GM12878 (cell line): ENCODE results near the gene COL1A1. TPM values are rescaled to one million over a fixed set of nuclear protein-coding genes. Genes with fewer than 3 reads are reported as not detected.
A peak's percentile ranks its signal among the peaks of the same experiment; 100 is the strongest.

Experiments used
- ATAC-seq: fragments of 200-7000 bp; cut with Tn5 transposase; 3 replicates; pipeline ENCODE4 v1.9.1; 2020; ENCODE audit warnings: mild to moderate bottlenecking, moderate library complexity
- BruUV-seq: library from RNA; stranded (reverse); fragments of 400-500 nt; replicated peaks from 2 replicates; lab custom pipeline; 2021; lab: Mats Ljungman, UMichigan
- CTCF ChIA-PET: fragments of 300-600 bp; sonication (Branson Sonifier 250); formaldehyde crosslinking; extraction: SDS; loops from one replicate; lab custom pipeline; 2021; ENCODE audit warnings: inconsistent platforms; lab: Yijun Ruan, JAX
- POLR2A ChIA-PET: fragments of 350-600 bp; formaldehyde crosslinking; extraction: SDS; loops from one replicate; lab custom pipeline; 2021; ENCODE audit warnings: inconsistent platforms; lab: Charles Lee
- RAD21 ChIA-PET: fragments of 300-600 bp; sonication (Branson Sonifier 250); formaldehyde crosslinking; loops from one replicate; lab custom pipeline; 2023; ENCODE audit warnings: antibody characterized with exemption; ENCODE audit not compliant: unreplicated experiment; lab: Charles Lee
- SMC1A ChIA-PET: fragments of 300-600 bp; sonication (Branson Sonifier 250); formaldehyde crosslinking; loops from one replicate; lab custom pipeline; 2023; ENCODE audit not compliant: unreplicated experiment, uncharacterized antibody; lab: Charles Lee
- DNase-seq: peaks from one replicate; pipeline ENCODE4 v3.0.0-alpha.2; 2011; ENCODE audit warnings: low read depth, low spot score
- FAIRE-seq: peaks from 3 replicates; lab custom pipeline; 2011; peaks lifted over from hg19 to GRCh38; lab: Jason Lieb, UNC
- H2AFZ ChIP-seq: 2 replicates; pipeline ENCODE4 v1.6.0; 2011; ENCODE audit warnings: low read depth, low read length, control low read depth; ENCODE audit not compliant: control insufficient read depth
- H3K27ac ChIP-seq: 2 replicates; pipeline ENCODE4 v1.5.1; 2011; ENCODE audit warnings: control low read depth; ENCODE audit not compliant: control insufficient read depth, insufficient read depth
- H3K27me3 ChIP-seq, 2 experiments: replicated peaks in 1 of 2; 2 replicates each; pipeline versions ENCODE4 v1.6.0 to v1.6.1; 2011; ENCODE audit warnings: low read length in 1 of 2; ENCODE audit not compliant: control insufficient read depth in 2 of 2, insufficient read depth in 2 of 2
- H3K36me3 ChIP-seq, 2 experiments: 2 replicates each; pipeline ENCODE4 v1.5.1; 2011; ENCODE audit warnings: low read length in 1 of 2; ENCODE audit not compliant: control insufficient read depth in 2 of 2, insufficient read depth in 2 of 2
- H3K4me1 ChIP-seq: 2 replicates; pipeline ENCODE4 v1.6.1; 2011; ENCODE audit warnings: mild to moderate bottlenecking, low read length, moderate library complexity, mixed read lengths; ENCODE audit not compliant: control insufficient read depth, insufficient read depth
- H3K4me2 ChIP-seq: 2 replicates; pipeline ENCODE4 v1.6.0; 2011; ENCODE audit warnings: control low read depth; ENCODE audit not compliant: control insufficient read depth, insufficient read depth
- H3K4me3 ChIP-seq: fragments of 200-600 bp; sonication (generic); 2 replicates; pipeline ENCODE4 v1.5.1; 2016
- H3K79me2 ChIP-seq: 2 replicates; pipeline ENCODE4 v1.6.0; 2011; ENCODE audit warnings: low read length; ENCODE audit not compliant: control insufficient read depth, insufficient read depth
- H3K9ac ChIP-seq: 2 replicates; pipeline ENCODE4 v1.8.0; 2011; ENCODE audit warnings: low read length, control low read depth, mixed read lengths; ENCODE audit not compliant: control insufficient read depth, insufficient read depth
- H3K9me3 ChIP-seq: replicated peaks from 3 replicates; pipeline ENCODE4 v1.5.1; 2011; ENCODE audit warnings: mild to moderate bottlenecking, low read length; ENCODE audit not compliant: control insufficient read depth, insufficient read depth
- H4K20me1 ChIP-seq: 2 replicates; pipeline ENCODE4 v1.6.0; 2011; ENCODE audit not compliant: control insufficient read depth, insufficient read depth
- CHD2 ChIP-seq: IDR thresholded peaks from 2 replicates; pipeline ENCODE4 v1.6.1; 2011; ENCODE audit warnings: low read depth, low read length, improper control_type of control experiment, borderline replicate concordance
- GABPA ChIP-seq: IDR thresholded peaks from 2 replicates; pipeline ENCODE4 v1.6.1; 2014; ENCODE audit warnings: antibody characterized with exemption, low read depth, mild to moderate bottlenecking, inconsistent platforms
- POLR2AphosphoS2 ChIP-seq: IDR thresholded peaks from 2 replicates; pipeline ENCODE4 v1.6.1; 2011; ENCODE audit warnings: low read depth, mild to moderate bottlenecking, low read length, improper control_type of control experiment, moderate library complexity
- RAD51 ChIP-seq: fragments of 450-650 bp; IDR thresholded peaks from 2 replicates; pipeline ENCODE4 v1.6.1; 2016; ENCODE audit warnings: moderate library complexity, mild to moderate bottlenecking, inconsistent platforms
- RELA ChIP-seq: fragments of 450-650 bp; IDR thresholded peaks from 2 replicates; pipeline ENCODE4 v1.8.0; 2014; ENCODE audit warnings: borderline replicate concordance; ENCODE audit not compliant: partially characterized antibody
- USF1 ChIP-seq: IDR thresholded peaks from 2 replicates; pipeline ENCODE4 v1.6.1; 2011; ENCODE audit warnings: borderline replicate concordance, low read depth, mild to moderate bottlenecking, moderate library complexity, mixed read lengths, low read length; ENCODE audit not compliant: insufficient read depth; ENCODE audit errors: extremely low read length
- YY1 ChIP-seq: IDR thresholded peaks from 2 replicates; pipeline ENCODE4 v1.6.1; 2011; ENCODE audit warnings: low read depth, mild to moderate bottlenecking, low read length
- ZNF622 ChIP-seq: fragments of 450-650 bp; IDR thresholded peaks from 2 replicates; pipeline ENCODE4 v1.6.1; 2017; ENCODE audit warnings: mild to moderate bottlenecking, inconsistent platforms
- WGBS: methylation state at CpG from one replicate; pipeline ENCODE4 v1.1.6; 2016; ENCODE audit warnings: low lambda C conversion rate; ENCODE audit not compliant: insufficient replicate concordance, insufficient coverage; ENCODE audit errors: missing lambda C conversion rate; 5-methylcytosine and 5-hydroxymethylcytosine counted together
- in situ Hi-C: fragments of 300-500 bp; cut with MboI; formaldehyde crosslinking; loops from 9 replicates; pipeline ENCODE4 v1.14.3; 2018; ENCODE audit warnings: mixed read lengths
- intact Hi-C: fragments of 100-400 bp; cut with micrococcal nuclease; formaldehyde crosslinking; loops from one replicate; pipeline ENCODE4 v1.14.2; 2022; ENCODE audit not compliant: unreplicated experiment
- polyA plus RNA-seq, 11 experiments: library from polyadenylated mRNA; depleted of rRNA in 4 of 11; unstranded in 6 of 11; stranded (reverse) in 5 of 11; fragments of >200 nt; fragmentation: Nextera tagmentation in 4 of 11; fragmentation: Illumina TruSeq in 1 of 11; extraction: Ambion mirVana in 4 of 11; extraction: Trizol in 1 of 11; gene quantifications; 1 replicate in 1 of 11; 2 replicates in 10 of 11; pipeline versions ENCODE4 v1.2.1 to v1.2.3, GENCODE V29; 2011 to 2016; ENCODE audit warnings: inconsistent platforms in 2 of 11, missing spikeins in 2 of 11, low read depth in 1 of 11
- total RNA-seq, 4 experiments: library from RNA; depleted of rRNA in 3 of 4; stranded (reverse); fragments of >200 nt in 3 of 4; fragmentation: Illumina TruSeq in 1 of 4; extraction: Trizol in 1 of 4; gene quantifications; 2 replicates each; pipeline versions ENCODE4 v1.2.1 to v1.2.3, GENCODE V29; 2013 to 2021
- TF ChIP-seq, protein P1 (sequence below): fragments of 450-650 bp; IDR thresholded peaks from 2 replicates; pipeline ENCODE4 v1.6.1; 2017; ENCODE audit warnings: mild to moderate bottlenecking, moderate library complexity
- TF ChIP-seq, protein P2 (sequence below): fragments of 450-650 bp; formaldehyde crosslinking; IDR thresholded peaks from 2 replicates; pipeline ENCODE4 v1.4.0; 2022; ENCODE audit warnings: mild to moderate bottlenecking, moderate library complexity

The COL1A1 gene
- total and polyA plus RNA-seq, 10 of the 15 experiments (the other 5 are each of a cell fraction or from before 2014, with no cell fraction given), result 0.18 to 7.7 (median 2.3) TPM

GRCh38 chr17:50144845-50145531 lies 56.4 kb downstream of the COL1A1 start (continued):
- TF ChIP-seq USF1 (no peak), RELA (no peak)
- TF ChIP-seq, protein P1, sequence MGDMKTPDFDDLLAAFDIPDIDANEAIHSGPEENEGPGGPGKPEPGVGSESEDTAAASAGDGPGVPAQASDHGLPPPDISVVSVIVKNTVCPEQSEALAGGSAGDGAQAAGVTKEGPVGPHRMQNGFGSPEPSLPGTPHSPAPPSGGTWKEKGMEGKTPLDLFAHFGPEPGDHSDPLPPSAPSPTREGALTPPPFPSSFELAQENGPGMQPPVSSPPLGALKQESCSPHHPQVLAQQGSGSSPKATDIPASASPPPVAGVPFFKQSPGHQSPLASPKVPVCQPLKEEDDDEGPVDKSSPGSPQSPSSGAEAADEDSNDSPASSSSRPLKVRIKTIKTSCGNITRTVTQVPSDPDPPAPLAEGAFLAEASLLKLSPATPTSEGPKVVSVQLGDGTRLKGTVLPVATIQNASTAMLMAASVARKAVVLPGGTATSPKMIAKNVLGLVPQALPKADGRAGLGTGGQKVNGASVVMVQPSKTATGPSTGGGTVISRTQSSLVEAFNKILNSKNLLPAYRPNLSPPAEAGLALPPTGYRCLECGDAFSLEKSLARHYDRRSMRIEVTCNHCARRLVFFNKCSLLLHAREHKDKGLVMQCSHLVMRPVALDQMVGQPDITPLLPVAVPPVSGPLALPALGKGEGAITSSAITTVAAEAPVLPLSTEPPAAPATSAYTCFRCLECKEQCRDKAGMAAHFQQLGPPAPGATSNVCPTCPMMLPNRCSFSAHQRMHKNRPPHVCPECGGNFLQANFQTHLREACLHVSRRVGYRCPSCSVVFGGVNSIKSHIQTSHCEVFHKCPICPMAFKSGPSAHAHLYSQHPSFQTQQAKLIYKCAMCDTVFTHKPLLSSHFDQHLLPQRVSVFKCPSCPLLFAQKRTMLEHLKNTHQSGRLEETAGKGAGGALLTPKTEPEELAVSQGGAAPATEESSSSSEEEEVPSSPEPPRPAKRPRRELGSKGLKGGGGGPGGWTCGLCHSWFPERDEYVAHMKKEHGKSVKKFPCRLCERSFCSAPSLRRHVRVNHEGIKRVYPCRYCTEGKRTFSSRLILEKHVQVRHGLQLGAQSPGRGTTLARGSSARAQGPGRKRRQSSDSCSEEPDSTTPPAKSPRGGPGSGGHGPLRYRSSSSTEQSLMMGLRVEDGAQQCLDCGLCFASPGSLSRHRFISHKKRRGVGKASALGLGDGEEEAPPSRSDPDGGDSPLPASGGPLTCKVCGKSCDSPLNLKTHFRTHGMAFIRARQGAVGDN, result no peak

GRCh38 chr17:50144355-50144754 lies 57.1 kb downstream of the COL1A1 start:
- Histone ChIP-seq H4K20me1 (peaks cover 11% of the 10 kb centered on the region), H3K4me1 (peaks cover 57% of the 10 kb centered on the region), H3K27ac (0 out of 2 replicates have a peak overlapping the region, but pooled peaks have one; percentile 19), H3K27me3 (no peaks in the 10 kb centered on the region), H3K9me3 (no peaks in the 10 kb centered on the region), H3K9ac (no peak overlapping the region), H2AFZ (no peak overlapping the region), H3K4me2 (peak overlapping the region; percentile 96), H3K4me3 (no peak overlapping the region), H3K36me3 (peaks cover 41 to 54% of the 10 kb centered on the region in 2 experiments), H3K79me2 (peaks cover 76% of the 10 kb centered on the region)
- intact Hi-C loops, result no loop called here
- CTCF ChIA-PET, result interaction anchor here (0.8 to 9.3 kb wide), 4 partner anchors 8 to 50 kb away, joined by 3 to 99 read pairs (median 12); partner anchors contain the start of gene PDK2
- FAIRE-seq (no peak), ATAC-seq (no peak), DNase-seq (no peak)
- SMC1A ChIA-PET, result interaction anchor here (3.4 kb wide), 1 partner anchor 17 kb away, joined by 15 read pairs; no protein-coding TSS in a partner anchor
- POLR2A ChIA-PET, result interaction anchor here (0.5 kb wide), 1 partner anchor 555 kb away, joined by 3 read pairs; no protein-coding TSS in a partner anchor
- BruUV-seq, result no TSS peak
- 44% methylated on average over 6 of the region's 6 CpGs for WGBS
- RAD21 ChIA-PET, result no interaction called here
- in situ Hi-C loops, result no loop called here
- TF ChIP-seq GABPA (no peak), USF1 (peak; percentile 56), ZNF622 (no peak), POLR2AphosphoS2 (no peak), YY1 (peak; percentile 45; the same call in 1 of the 2 replicates), CHD2 (no peak), RAD51 (0 out of 2 replicates have a peak, but pooled peaks have one; percentile 43)
- TF ChIP-seq, protein P2, sequence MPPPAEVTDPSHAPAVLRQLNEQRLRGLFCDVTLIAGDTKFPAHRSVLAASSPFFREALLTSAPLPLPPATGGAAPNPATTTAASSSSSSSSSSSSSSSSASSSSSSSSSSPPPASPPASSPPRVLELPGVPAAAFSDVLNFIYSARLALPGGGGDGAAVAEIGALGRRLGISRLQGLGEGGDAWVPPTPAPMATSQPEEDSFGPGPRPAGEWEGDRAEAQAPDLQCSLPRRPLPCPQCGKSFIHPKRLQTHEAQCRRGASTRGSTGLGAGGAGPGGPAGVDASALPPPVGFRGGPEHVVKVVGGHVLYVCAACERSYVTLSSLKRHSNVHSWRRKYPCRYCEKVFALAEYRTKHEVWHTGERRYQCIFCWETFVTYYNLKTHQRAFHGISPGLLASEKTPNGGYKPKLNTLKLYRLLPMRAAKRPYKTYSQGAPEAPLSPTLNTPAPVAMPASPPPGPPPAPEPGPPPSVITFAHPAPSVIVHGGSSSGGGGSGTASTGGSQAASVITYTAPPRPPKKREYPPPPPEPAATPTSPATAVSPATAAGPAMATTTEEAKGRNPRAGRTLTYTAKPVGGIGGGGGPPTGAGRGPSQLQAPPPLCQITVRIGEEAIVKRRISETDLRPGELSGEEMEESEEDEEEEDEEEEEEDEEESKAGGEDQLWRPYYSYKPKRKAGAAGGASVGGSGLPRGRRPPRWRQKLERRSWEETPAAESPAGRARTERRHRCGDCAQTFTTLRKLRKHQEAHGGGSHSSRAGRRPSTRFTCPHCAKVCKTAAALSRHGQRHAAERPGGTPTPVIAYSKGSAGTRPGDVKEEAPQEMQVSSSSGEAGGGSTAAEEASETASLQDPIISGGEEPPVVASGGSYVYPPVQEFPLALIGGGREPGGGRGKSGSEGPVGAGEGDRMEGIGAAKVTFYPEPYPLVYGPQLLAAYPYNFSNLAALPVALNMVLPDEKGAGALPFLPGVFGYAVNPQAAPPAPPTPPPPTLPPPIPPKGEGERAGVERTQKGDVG (CRISPR knock-in tag), result no peak
